Choroid plexus epithelial cell (primary cell): ENCODE data around the gene NRIP1.
A peak's percentile ranks its signal among the peaks of the same experiment; 100 is the strongest.

Experiments used
- DNase-seq: peaks from one replicate; pipeline ENCODE4 v3.0.0-alpha.2; 2010; ENCODE audit warnings: low read depth
- H3K4me3 ChIP-seq: 2 replicates; pipeline ENCODE4 v1.5.1; 2011; ENCODE audit warnings: low read depth, mild to moderate bottlenecking, control low read depth, low read length, moderate library complexity
- TF ChIP-seq, protein P1 (sequence below): conservative IDR thresholded peaks from 2 replicates; pipeline ENCODE4 v1.5.1; 2011; ENCODE audit warnings: low read depth, mild to moderate bottlenecking, control low read depth, inconsistent platforms, low read length, moderate library complexity

NRIP1 gene

DNA sequence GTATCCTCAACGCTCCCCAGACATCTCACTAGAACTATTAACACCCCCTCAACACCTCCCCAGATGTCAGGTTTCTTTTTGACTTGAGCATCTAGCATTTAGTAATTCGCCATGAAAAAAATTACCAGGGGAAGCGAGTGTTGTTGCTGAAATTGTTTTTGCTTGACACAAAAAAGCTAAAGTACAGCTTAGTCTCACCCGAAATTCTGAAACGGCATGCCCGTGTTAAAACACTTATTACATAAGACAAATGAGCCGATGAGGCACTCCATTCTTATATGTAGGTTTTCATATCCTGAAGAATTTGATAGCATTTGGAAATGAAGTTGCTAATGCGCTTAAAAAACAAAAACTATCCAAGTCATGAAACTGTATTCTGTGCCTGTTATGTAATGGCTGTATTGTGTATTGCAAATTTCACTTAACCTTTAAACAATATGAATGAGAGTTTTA is 1.3 kb upstream of the NRIP1 start:
- DNase-seq: no peak
- TF ChIP-seq, protein P1, sequence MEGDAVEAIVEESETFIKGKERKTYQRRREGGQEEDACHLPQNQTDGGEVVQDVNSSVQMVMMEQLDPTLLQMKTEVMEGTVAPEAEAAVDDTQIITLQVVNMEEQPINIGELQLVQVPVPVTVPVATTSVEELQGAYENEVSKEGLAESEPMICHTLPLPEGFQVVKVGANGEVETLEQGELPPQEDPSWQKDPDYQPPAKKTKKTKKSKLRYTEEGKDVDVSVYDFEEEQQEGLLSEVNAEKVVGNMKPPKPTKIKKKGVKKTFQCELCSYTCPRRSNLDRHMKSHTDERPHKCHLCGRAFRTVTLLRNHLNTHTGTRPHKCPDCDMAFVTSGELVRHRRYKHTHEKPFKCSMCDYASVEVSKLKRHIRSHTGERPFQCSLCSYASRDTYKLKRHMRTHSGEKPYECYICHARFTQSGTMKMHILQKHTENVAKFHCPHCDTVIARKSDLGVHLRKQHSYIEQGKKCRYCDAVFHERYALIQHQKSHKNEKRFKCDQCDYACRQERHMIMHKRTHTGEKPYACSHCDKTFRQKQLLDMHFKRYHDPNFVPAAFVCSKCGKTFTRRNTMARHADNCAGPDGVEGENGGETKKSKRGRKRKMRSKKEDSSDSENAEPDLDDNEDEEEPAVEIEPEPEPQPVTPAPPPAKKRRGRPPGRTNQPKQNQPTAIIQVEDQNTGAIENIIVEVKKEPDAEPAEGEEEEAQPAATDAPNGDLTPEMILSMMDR: no peak
- peak overlapping the region; percentile 78 for H3K4me3 ChIP-seq

DNA sequence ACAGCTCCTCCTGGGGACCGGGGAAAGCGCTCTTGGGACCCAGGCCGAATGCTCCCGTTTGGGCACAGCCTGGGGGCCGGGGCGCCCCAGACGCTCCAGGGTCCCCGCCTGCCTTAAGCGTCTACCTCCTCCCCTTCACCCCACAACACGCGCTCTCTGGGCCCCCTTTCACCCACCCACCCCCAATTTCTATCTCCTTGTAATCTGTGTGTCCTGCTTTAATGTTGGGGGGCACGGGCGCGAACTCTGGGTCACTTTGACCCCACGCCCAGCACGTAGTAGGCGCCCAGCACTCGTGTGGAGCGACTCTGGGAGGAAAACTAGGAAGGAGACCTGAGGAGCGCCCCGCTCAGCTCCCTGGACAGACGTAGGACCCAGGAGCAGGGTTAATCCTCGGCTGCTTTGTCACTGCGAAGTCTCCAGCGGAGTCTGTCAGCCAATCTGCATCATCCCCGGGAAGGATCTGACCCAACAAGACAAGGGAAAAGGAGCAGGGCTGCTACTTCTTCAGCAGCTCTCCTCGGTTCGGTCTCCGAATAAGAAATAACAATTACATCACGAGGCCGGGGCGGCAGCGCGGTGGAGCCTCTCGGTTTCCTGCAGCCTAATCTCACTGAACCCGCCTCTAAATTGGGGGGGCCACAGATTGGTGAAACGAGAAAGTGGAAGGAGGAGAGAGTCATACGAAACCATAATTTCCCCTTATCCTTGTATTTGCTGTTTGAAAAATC is 757 bp upstream of the NRIP1 start:
- TF ChIP-seq, protein P1: no peak
- H3K4me3 ChIP-seq: peak overlapping the region; percentile 78
- DNase-seq: peak; percentile 93

DNA sequence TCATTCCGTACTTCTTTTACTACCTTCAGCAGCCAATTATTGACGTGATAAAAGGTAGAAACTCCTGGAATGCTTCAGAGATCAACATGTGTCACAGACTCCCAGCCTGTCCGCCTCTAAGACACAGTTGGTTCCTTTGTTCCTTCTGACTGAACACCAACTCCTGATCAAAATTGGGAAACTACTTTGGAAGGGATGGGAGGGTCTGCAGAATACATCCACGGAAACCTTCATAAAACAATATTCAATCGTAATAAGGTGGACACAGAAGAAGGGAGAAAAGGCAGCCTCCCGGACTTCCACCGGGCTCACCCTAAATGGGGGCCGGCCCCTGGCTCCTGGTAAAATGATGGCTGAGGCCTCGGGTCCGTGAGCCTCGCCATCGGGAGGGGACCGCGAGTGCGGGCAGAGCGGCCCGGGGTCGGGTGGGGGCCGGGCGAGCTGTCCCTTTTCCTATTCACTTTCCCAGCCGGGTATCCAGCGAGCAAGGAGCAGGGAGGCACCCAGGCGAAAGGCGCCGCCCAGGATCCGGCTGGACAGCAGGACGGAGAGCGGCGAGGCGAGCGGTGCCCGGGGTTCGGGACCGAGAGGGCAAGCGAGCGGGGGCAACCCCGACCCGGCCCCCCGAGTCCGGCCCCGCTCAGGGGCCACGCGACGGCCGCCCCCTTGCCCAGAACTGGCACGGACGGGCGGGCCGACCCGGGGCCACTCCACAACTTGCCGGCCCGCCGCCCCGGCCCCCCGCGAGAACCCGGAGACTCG is 805 bp downstream of the NRIP1 start:
- peak; percentile 36 for DNase-seq
- TF ChIP-seq, protein P1: no peak
- H3K4me3 ChIP-seq: peak overlapping the region; percentile 78

DNA sequence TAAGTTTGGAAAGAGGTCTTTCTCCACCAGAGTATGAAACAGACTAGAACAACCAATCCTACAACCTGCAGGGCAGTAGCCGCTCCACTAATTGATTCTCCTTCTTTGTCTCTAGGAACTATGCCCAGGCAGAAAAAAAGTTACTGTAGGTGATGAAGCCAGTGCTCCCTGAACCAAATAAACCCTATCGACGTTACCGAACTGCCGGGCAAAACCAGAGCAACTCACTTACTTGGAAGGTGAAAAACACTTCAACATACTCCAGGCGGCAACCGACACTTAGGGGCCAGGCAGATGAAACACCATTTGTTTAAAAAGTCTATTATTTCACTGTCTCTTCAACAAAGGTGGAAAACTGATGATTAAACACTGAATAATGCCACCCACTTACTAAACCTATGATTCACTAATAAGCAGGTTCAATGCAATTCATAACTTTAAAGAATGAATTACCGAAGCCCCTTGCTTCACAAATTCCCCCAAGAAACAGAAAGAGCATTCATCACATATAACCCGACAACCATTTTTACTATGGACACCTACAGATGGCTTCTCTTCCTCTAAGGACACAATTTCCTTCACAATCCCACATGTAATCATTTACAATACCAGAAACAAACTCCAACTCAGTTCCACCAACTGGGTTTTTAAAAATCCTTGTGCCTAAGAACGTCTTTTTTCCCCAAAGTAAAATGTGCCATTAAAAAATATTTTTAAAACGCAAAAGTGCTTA is 1.6 kb downstream of the NRIP1 start:
- TF ChIP-seq, protein P1: peak; percentile 15
- H3K4me3 ChIP-seq: peak overlapping the region; percentile 78
- DNase-seq: peak; percentile 48

DNA sequence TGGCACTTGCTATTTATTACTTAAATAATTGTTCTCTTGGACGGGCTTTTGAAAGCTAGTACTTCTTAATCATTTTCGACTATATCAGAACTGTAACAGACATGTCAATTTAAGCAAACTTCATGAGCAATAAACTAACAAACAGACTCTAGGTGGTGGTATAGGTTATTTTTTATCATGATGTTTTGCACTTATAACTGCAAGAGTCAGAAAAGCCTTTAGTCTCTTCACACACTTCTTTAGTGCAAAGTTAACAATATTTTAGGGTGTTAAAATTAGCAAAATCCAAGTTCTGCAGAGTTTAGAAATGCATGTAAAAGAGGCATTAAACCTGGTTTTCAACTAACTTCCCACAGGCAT is 2.2 kb downstream of the NRIP1 start:
- peak overlapping the region; percentile 78 for H3K4me3 ChIP-seq
- DNase-seq: peak; percentile 61
- TF ChIP-seq, protein P1: peak; percentile 16

DNA sequence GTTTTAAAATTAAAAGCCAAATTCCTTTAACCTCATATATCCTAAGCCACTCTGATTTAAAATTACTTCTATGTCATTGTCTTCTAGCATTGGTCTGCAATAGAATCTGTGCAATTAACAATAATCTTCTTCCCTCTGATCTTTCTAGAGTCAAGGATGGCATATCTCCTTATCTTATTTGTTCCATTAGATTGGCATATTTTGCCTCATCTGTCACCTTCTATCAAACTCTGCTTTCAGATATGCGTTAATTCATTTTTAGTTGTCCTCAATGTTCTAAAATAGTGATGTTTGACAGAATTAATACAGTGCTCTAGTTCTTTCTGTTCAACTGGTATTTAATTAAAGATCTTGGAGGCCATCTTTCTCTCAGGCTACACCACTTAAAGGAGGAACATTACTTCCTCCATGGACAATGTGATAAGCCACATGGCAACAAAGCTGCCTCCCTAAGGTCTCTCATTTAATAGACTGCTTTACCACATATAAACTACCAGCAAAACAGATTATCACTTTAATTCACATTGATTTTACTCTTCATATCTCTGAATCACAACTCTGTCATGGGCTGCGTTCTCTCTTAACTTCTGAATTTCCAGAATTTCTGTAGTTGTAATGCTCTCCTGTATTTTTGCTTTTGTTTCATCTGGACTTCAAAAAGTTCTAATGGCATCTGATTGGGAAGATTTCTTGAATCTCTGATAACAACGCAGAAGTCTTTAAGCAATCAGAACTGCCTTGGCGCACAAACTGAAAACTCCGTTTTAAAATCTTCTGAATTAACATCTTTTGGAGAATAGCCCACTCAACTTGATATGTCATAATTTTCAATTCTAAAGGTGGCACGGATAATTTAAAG is 2.8 kb downstream of the NRIP1 start:
- H3K4me3 ChIP-seq: peak overlapping the region; percentile 78

More for the DNA sequence above, 2.8 kb downstream of the NRIP1 start:
- TF ChIP-seq, protein P1: no peak
- no peak for DNase-seq
